GM23248 (cell line): ENCODE results near the gene GPR137B. TPM values are rescaled to one million over a fixed set of nuclear protein-coding genes. Genes with fewer than 3 reads are reported as not detected.

Experiments used
- DNase-seq: peaks from one replicate; pipeline ENCODE4 v3.0.0-alpha.2; 2015
- H2AFZ ChIP-seq: fragments of 200-600 bp; sonication (generic); 2 replicates; pipeline ENCODE4 v1.6.1; 2016; ENCODE audit warnings: antibody characterized with exemption
- H3F3A ChIP-seq: fragments of 200-600 bp; sonication (generic); 2 replicates; pipeline ENCODE4 v1.6.1; 2016; ENCODE audit warnings: mild to moderate bottlenecking, antibody characterized with exemption, mixed run types; ENCODE audit not compliant: insufficient read depth
- H3K27ac ChIP-seq: fragments of 200-600 bp; sonication (generic); 2 replicates; pipeline ENCODE4 v1.5.1; 2016; ENCODE audit warnings: mild to moderate bottlenecking
- H3K27me3 ChIP-seq: fragments of 200-600 bp; sonication (generic); replicated peaks from 2 replicates; pipeline ENCODE4 v1.6.1; 2016; ENCODE audit warnings: mild to moderate bottlenecking; ENCODE audit not compliant: insufficient read depth
- H3K36me3 ChIP-seq: fragments of 200-600 bp; sonication (generic); 2 replicates; pipeline ENCODE4 v1.6.1; 2016; ENCODE audit warnings: low read depth, mild to moderate bottlenecking
- H3K4me1 ChIP-seq: fragments of 200-600 bp; sonication (generic); 2 replicates; pipeline ENCODE4 v1.6.1; 2016; ENCODE audit warnings: mild to moderate bottlenecking; ENCODE audit not compliant: insufficient read depth
- H3K4me2 ChIP-seq: fragments of 200-600 bp; sonication (generic); one replicate; pipeline ENCODE4 v1.6.1; 2016; ENCODE audit warnings: mild to moderate bottlenecking; ENCODE audit not compliant: unreplicated experiment
- H3K4me3 ChIP-seq: fragments of 200-600 bp; sonication (generic); 2 replicates; pipeline ENCODE4 v1.5.1; 2016; ENCODE audit warnings: mild to moderate bottlenecking
- H3K79me2 ChIP-seq: fragments of 200-600 bp; sonication (generic); 2 replicates; pipeline ENCODE4 v1.6.1; 2016; ENCODE audit warnings: mild to moderate bottlenecking; ENCODE audit not compliant: insufficient read depth
- H3K9ac ChIP-seq: fragments of 200-600 bp; sonication (generic); 2 replicates; pipeline ENCODE4 v1.6.1; 2016; ENCODE audit warnings: mild to moderate bottlenecking
- H3K9me2 ChIP-seq: fragments of 200-600 bp; sonication (generic); 2 replicates; pipeline ENCODE4 v1.6.1; 2016; ENCODE audit warnings: mixed run types, mild to moderate bottlenecking, moderate library complexity; ENCODE audit not compliant: insufficient read depth
- H3K9me3 ChIP-seq: fragments of 200-600 bp; sonication (generic); one replicate; pipeline ENCODE4 v1.6.1; 2017; ENCODE audit warnings: low read depth
- H4K20me1 ChIP-seq: fragments of 200-600 bp; sonication (generic); 2 replicates; pipeline ENCODE4 v1.6.0; 2016; ENCODE audit not compliant: insufficient read depth
- EZH2 ChIP-seq: fragments of 200-600 bp; sonication (generic); IDR thresholded peaks from 2 replicates; pipeline ENCODE4 v1.6.1; 2018; ENCODE audit warnings: antibody characterized with exemption, mild to moderate bottlenecking; ENCODE audit not compliant: insufficient read depth, poor library complexity, severe bottlenecking
- EZH2phosphoT487 ChIP-seq: fragments of 200-600 bp; sonication (generic); IDR thresholded peaks from 2 replicates; pipeline ENCODE4 v1.6.1; 2018; ENCODE audit warnings: antibody characterized with exemption, moderate library complexity, mild to moderate bottlenecking, low read depth; ENCODE audit not compliant: insufficient read depth
- WGBS, 2 experiments: methylation state at CpG; one replicate each; pipeline ENCODE4 v1.1.6; 2015 to 2017; ENCODE audit warnings: low lambda C conversion rate in 2 of 2, low coverage in 1 of 2; ENCODE audit errors: missing lambda C conversion rate in 2 of 2; 5-methylcytosine and 5-hydroxymethylcytosine counted together
- in situ Hi-C: fragments of 300-500 bp; cut with MboI; formaldehyde crosslinking; loops from 2 replicates; pipeline ENCODE4 v1.15.0; 2020
- polyA plus RNA-seq: library from polyadenylated mRNA; unstranded; fragments of >200 nt; fragmentation: Nextera tagmentation; extraction: Ambion mirVana; gene quantifications from 2 replicates; pipeline ENCODE4 v1.2.1, GENCODE V29; 2016
- total RNA-seq: library from RNA; depleted of rRNA; stranded (reverse); fragments of >200 nt; shearing (Covaris generic); gene quantifications from 2 replicates; pipeline ENCODE4 v1.2.3, GENCODE V29; 2014

GPR137B gene
- total and polyA plus RNA-seq, 2 experiments from 2014 or later = 26.0 to 30.6 TPM

GRCh38 chr1:236132420-236133046 is 9.8 kb upstream of the GPR137B start:
- Histone ChIP-seq H3K9me2 (no peaks in the 10 kb centered on the region), H3F3A (no peaks in the 10 kb centered on the region), H4K20me1 (no peaks in the 10 kb centered on the region), H3K27ac (no peak overlapping the region), H3K9ac (no peak overlapping the region), H3K4me2 (no peak overlapping the region), H3K4me3 (no peak overlapping the region), H3K79me2 (no peaks in the 10 kb centered on the region), H2AFZ (no peak overlapping the region), H3K4me1 (no peaks in the 10 kb centered on the region), H3K36me3 (no peaks in the 10 kb centered on the region), H3K27me3 (peaks cover 14% of the 10 kb centered on the region), H3K9me3 (no peaks in the 10 kb centered on the region)
- 33 to 35% methylated on average over 5 of the region's 5 CpGs for WGBS, 2 experiments
- in situ Hi-C loops = no loop called here
- DNase-seq = no peak
- TF ChIP-seq EZH2phosphoT487 (no peak), EZH2 (no peak)

GRCh38 chr1:236133339-236133738 is 9.0 kb upstream of the GPR137B start:
- H3F3A ChIP-seq = no peaks in the 10 kb centered on the region
- no peaks in the 10 kb centered on the region for H4K20me1 ChIP-seq
- 36 to 37% methylated on average over 7 of the region's 7 CpGs for WGBS, 2 experiments
- peaks cover 16% of the 10 kb centered on the region for H3K27me3 ChIP-seq
- H3K9ac ChIP-seq = no peak overlapping the region
- H3K27ac ChIP-seq = no peak overlapping the region
- no peaks in the 10 kb centered on the region for H3K36me3 ChIP-seq
- in situ Hi-C loops = no loop called here
- no peaks in the 10 kb centered on the region for H3K9me2 ChIP-seq
- no peak for TF ChIP-seq EZH2phosphoT487
- TF ChIP-seq EZH2 = no peak
- no peak overlapping the region for H3K4me2 ChIP-seq
- H3K9me3 ChIP-seq = no peaks in the 10 kb centered on the region
- H3K4me3 ChIP-seq = no peak overlapping the region
- no peak for DNase-seq
- H2AFZ ChIP-seq = no peak overlapping the region
- no peaks in the 10 kb centered on the region for H3K4me1 ChIP-seq
- no peaks in the 10 kb centered on the region for H3K79me2 ChIP-seq

GRCh38 chr1:236133802-236134201 is 8.5 kb upstream of the GPR137B start:
- Histone ChIP-seq H3K4me3 (no peak overlapping the region), H3K27ac (no peak overlapping the region), H2AFZ (no peak overlapping the region), H3K4me1 (no peaks in the 10 kb centered on the region), H3K79me2 (no peaks in the 10 kb centered on the region), H3K36me3 (no peaks in the 10 kb centered on the region), H3K27me3 (peaks cover 20% of the 10 kb centered on the region), H3K4me2 (no peak overlapping the region), H4K20me1 (no peaks in the 10 kb centered on the region), H3F3A (no peaks in the 10 kb centered on the region), H3K9me2 (no peaks in the 10 kb centered on the region), H3K9me3 (no peaks in the 10 kb centered on the region), H3K9ac (no peak overlapping the region)
- no peak for TF ChIP-seq EZH2
- TF ChIP-seq EZH2phosphoT487 = no peak
- no peak for DNase-seq
- 0% methylated on average over 1 of the region's 1 CpG for WGBS, 2 experiments
- in situ Hi-C loops = no loop called here

- Histone ChIP-seq H3K4me1 (no peaks in the 10 kb centered on the region), H3K9ac (no peak overlapping the region), H3K9me2 (no peaks in the 10 kb centered on the region), H3K27ac (no peak overlapping the region), H3K36me3 (no peaks in the 10 kb centered on the region), H4K20me1 (no peaks in the 10 kb centered on the region), H3K4me3 (no peak overlapping the region), H3K79me2 (no peaks in the 10 kb centered on the region), H3F3A (0 out of 2 replicates have a peak, but pooled peaks cover 10% of the 10 kb centered on the region), H2AFZ (no peak overlapping the region), H3K4me2 (no peak overlapping the region), H3K27me3 (peaks cover 33% of the 10 kb centered on the region), H3K9me3 (no peaks in the 10 kb centered on the region)
- 62 to 63% methylated on average over 4 of the region's 4 CpGs for WGBS, 2 experiments
- peak; percentile 19 for DNase-seq
- in situ Hi-C loops = no loop called here
- no peak for TF ChIP-seq EZH2
- TF ChIP-seq EZH2phosphoT487 = no peak
Observed at GRCh38 chr1:236137285-236137852, 5.0 kb upstream of the GPR137B start.
